Gastroesophageal sphincter (tissue), 3 donors: ENCODE measurements around the gene GGT6.

Source experiments
- CTCF ChIP-seq, 4 experiments: fragments of 200-600 bp in 2 of 4; fragments of 450-650 bp in 2 of 4; sonication (generic) in 1 of 4; IDR thresholded peaks; one replicate each; pipeline ENCODE4 v1.5.1; 2017 to 2019; ENCODE audit warnings: antibody characterized with exemption in 4 of 4, mild to moderate bottlenecking in 2 of 4, moderate library complexity in 2 of 4
- EP300 ChIP-seq: sonication (generic); formaldehyde crosslinking; IDR thresholded peaks from one replicate; pipeline ENCODE4 v1.6.1; 2017; ENCODE audit warnings: antibody characterized with exemption, mild to moderate bottlenecking
- POLR2A ChIP-seq, 2 donors: fragments of 450-650 bp; IDR thresholded peaks; one replicate each; pipeline ENCODE4 v1.6.1; 2017; ENCODE audit warnings: antibody characterized with exemption in 2 of 2, mild to moderate bottlenecking in 2 of 2, moderate library complexity in 1 of 2

GRCh38 chr17:4542003-4542725 is 18.2 kb downstream of the GGT6 start:
- no peak for TF ChIP-seq EP300
- TF ChIP-seq CTCF (IDR thresholded peaks at IDR 0.05), result no peak
- TF ChIP-seq POLR2A (IDR thresholded peaks at IDR 0.05), result no peak
